Transverse colon (tissue), 4 donors: ENCODE data around the gene MEG3.

Experiments used
- CTCF ChIP-seq, 5 experiments: fragments of 200-600 bp in 3 of 5; fragments of 450-650 bp in 2 of 5; sonication (generic) in 3 of 5; IDR thresholded peaks; 1 replicate in 2 of 5; 2 replicates in 3 of 5; pipeline ENCODE4 v1.5.1; 2016 to 2017; ENCODE audit warnings: antibody characterized with exemption in 5 of 5, inconsistent platforms in 3 of 5, mild to moderate bottlenecking in 2 of 5, moderate library complexity in 1 of 5
- EP300 ChIP-seq: sonication (generic); formaldehyde crosslinking; IDR thresholded peaks from one replicate; pipeline ENCODE4 v1.6.1; 2017; ENCODE audit warnings: antibody characterized with exemption, low read depth
- POLR2A ChIP-seq: fragments of 450-650 bp; IDR thresholded peaks from one replicate; pipeline ENCODE4 v1.6.1; 2016; ENCODE audit warnings: antibody characterized with exemption, mild to moderate bottlenecking, moderate library complexity
- POLR2AphosphoS5 ChIP-seq, 3 donors: sonication (generic); formaldehyde crosslinking; IDR thresholded peaks; one replicate each; pipeline ENCODE4 v1.6.1; 2016; ENCODE audit warnings: antibody characterized with exemption in 3 of 3

DNA sequence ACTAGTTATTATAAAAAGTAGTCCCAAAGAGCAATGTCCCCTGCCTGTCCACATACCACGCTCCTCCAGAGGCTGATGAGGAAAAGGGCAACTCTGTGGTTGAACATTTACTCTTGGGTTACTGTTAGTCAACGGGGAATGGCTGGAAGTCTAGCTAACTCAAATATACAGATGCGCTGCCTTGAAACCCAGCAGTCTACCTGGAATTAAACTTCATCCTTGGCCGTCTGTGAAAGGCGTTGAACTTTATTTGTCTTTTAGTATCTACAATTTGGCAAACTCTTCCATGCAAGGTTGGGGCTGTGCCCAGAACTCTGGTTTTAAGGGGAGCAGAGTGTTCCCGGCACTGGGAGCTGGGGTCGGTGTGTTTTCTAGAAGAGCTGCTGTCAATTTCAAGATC, 3.9 kb upstream of the MEG3 start:
- TF ChIP-seq CTCF (IDR thresholded peaks at IDR 0.05) (no peak), POLR2A (no peak), EP300 (no peak), POLR2AphosphoS5 (IDR thresholded peaks at IDR 0.05) (no peak)
